T-cell (primary cell): ENCODE results near the gene NTM. TPM values are rescaled to one million over a fixed set of nuclear protein-coding genes. Genes with fewer than 3 reads are reported as not detected.

Experiments used
- ATAC-seq, 4 experiments: fragments of 200-7000 bp in 3 of 4; fragments of 150-1000 bp in 1 of 4; cut with Tn5 transposase; replicated peaks in 1 of 4; 1 replicate in 3 of 4; 2 replicates in 1 of 4; pipeline ENCODE4 v1.10.0; 2021; ENCODE audit warnings: moderate library complexity in 3 of 4, mild to moderate bottlenecking in 2 of 4, moderate number of reproducible peaks in 1 of 4
- CTCF ChIA-PET, 2 donors: fragments of 300-600 bp; sonication (Branson Sonifier 250); formaldehyde crosslinking; loops; one replicate each; lab custom pipeline; 2022; ENCODE audit warnings: antibody characterized with exemption in 2 of 2; lab: Charles Lee
- POLR2A ChIA-PET, 2 donors: fragments of 300-600 bp; sonication (Branson Sonifier 250); formaldehyde crosslinking; loops; one replicate each; lab custom pipeline; 2022; ENCODE audit warnings: antibody characterized with exemption in 2 of 2; lab: Charles Lee
- DNase-seq, 35 experiments: peaks; one replicate each; pipeline versions ENCODE4 v3.0.0 to v3.0.0-alpha.2; 2013 to 2023
- H3K27ac ChIP-seq: one replicate; pipeline ENCODE4 v1.5.1; 2013; ENCODE audit warnings: low read length
- H3K27me3 ChIP-seq, 2 experiments: replicated peaks in 1 of 2; 1 replicate in 1 of 2; 2 replicates in 1 of 2; pipeline versions ENCODE4 v1.6.1 to v1.7.0; 2013; ENCODE audit warnings: low read length in 1 of 2, mixed read lengths in 1 of 2; ENCODE audit not compliant: control insufficient read depth in 2 of 2, insufficient read depth in 2 of 2; ENCODE audit errors: extremely low read depth in 1 of 2
- H3K36me3 ChIP-seq, 2 donors: 1 replicate in 1 of 2; 2 replicates in 1 of 2; pipeline versions ENCODE4 v1.6.1 to v1.7.0; 2013; ENCODE audit warnings: low read length in 1 of 2; ENCODE audit not compliant: control insufficient read depth in 2 of 2, insufficient read depth in 1 of 2; ENCODE audit errors: extremely low read depth in 1 of 2
- H3K4me1 ChIP-seq, 2 experiments: 1 replicate in 1 of 2; 2 replicates in 1 of 2; pipeline versions ENCODE4 v1.6.1 to v1.7.0; 2013; ENCODE audit warnings: low read length in 2 of 2, mixed read lengths in 1 of 2; ENCODE audit not compliant: insufficient read depth in 2 of 2, control insufficient read depth in 1 of 2; ENCODE audit errors: extremely low read depth in 1 of 2
- H3K4me3 ChIP-seq, 2 donors: 1 replicate in 1 of 2; 2 replicates in 1 of 2; pipeline versions ENCODE4 v1.5.1 to v1.7.0; 2013; ENCODE audit warnings: mild to moderate bottlenecking in 2 of 2, low read length in 1 of 2, moderate library complexity in 1 of 2; ENCODE audit not compliant: control insufficient read depth in 1 of 2; ENCODE audit errors: extremely low read depth in 1 of 2
- H3K9me3 ChIP-seq: 2 replicates; pipeline ENCODE4 v1.7.0; 2013
- H3K27ac Mint-ChIP-seq, 2 donors: one replicate each; pipeline ENCODE4 v1.8.0; 2020 to 2021; ENCODE audit warnings: mild to moderate bottlenecking in 2 of 2, mixed read lengths in 2 of 2
- H3K27me3 Mint-ChIP-seq, 2 donors: one replicate each; pipeline ENCODE4 v1.8.0; 2021 to 2022; ENCODE audit warnings: mixed read lengths in 2 of 2
- H3K36me3 Mint-ChIP-seq: one replicate; pipeline ENCODE4 v1.8.0; 2021; ENCODE audit warnings: mixed read lengths
- H3K4me1 Mint-ChIP-seq, 3 donors: one replicate each; pipeline ENCODE4 v1.8.0; 2020 to 2022; ENCODE audit warnings: mixed read lengths in 3 of 3, mild to moderate bottlenecking in 1 of 3
- H3K4me3 Mint-ChIP-seq, 3 donors: one replicate each; pipeline ENCODE4 v1.8.0; 2020 to 2022; ENCODE audit warnings: mild to moderate bottlenecking in 3 of 3, mixed read lengths in 3 of 3, moderate library complexity in 3 of 3
- H3K9me3 Mint-ChIP-seq, 3 donors: one replicate each; pipeline ENCODE4 v1.8.0; 2020 to 2022; ENCODE audit warnings: mixed read lengths in 3 of 3
- WGBS: methylation state at CpG from one replicate; pipeline ENCODE4 v1.1.5; 2013; ENCODE audit warnings: missing lambda C conversion rate; ENCODE audit not compliant: insufficient coverage; 5-methylcytosine and 5-hydroxymethylcytosine counted together
- total RNA-seq, 35 experiments: library from RNA in 6 of 35; stranded (reverse) in 6 of 35; fragments of 120-200 nt in 1 of 35; gene quantifications; one replicate each; pipeline versions ENCODE4 v1.2.1 to v1.2.4 and lab custom pipeline; 2013 to 2026

The NTM gene
- total RNA-seq, 5 donors from 2014 or later (not counting 1 experiment from before 2014, with no cell fraction given), result not detected

DNA sequence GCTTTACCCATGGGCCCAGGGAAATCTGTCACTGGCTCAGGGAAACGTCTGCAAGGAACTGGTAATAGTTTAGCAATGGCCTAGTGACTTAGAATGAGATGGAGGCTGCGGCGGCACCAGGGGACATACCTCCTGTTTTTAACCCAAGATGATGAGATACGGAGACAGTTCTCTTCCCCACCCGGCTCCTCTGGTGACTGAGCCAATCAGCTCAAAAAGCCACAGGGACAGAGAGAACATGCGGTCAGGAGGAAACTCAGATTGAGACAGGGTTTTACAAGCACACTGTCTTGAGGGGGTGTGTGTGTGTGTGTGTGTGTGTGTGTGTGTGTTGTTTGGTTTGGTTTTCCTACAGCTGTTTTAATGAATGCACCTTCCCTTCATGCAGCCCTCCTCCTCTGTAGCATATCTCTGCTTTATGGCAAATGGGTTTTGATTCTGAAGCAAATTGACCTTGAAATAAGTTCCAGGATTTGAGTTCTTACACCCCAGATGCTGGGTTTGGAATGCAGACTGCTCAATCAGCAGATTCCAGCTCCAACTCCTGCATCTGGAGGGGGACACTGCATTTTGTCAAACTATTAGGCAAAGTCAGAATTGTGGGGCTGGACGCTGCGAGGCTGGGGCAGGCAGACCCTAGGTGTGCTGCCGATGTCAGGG, 246.2 kb downstream of the NTM start:
- H3K36me3 ChIP-seq, result no peaks in the 10 kb centered on the region
- H3K27me3 ChIP-seq, result peaks cover 0 to 5% of the 10 kb centered on the region in 2 experiments
- no peaks in the 10 kb centered on the region for H3K4me1 ChIP-seq
- 73% methylated on average over 4 of the region's 9 CpGs for WGBS
- POLR2A ChIA-PET, result no interaction called here
- CTCF ChIA-PET, result no interaction called here
- H3K4me3 Mint-ChIP-seq, result no peak overlapping the region
- H3K36me3 Mint-ChIP-seq, result no peaks in the 10 kb centered on the region
- H3K4me1 Mint-ChIP-seq, result no peaks in the 10 kb centered on the region
- no peaks in the 10 kb centered on the region for H3K27me3 Mint-ChIP-seq
- H3K9me3 ChIP-seq, result no peaks in the 10 kb centered on the region
- H3K9me3 Mint-ChIP-seq, result no peaks in the 10 kb centered on the region
- H3K27ac ChIP-seq, result no peak overlapping the region
- ATAC-seq, result no peak
- H3K4me3 ChIP-seq, result no peak overlapping the region
- H3K27ac Mint-ChIP-seq, result no peak overlapping the region
- DNase-seq, result no peak

DNA sequence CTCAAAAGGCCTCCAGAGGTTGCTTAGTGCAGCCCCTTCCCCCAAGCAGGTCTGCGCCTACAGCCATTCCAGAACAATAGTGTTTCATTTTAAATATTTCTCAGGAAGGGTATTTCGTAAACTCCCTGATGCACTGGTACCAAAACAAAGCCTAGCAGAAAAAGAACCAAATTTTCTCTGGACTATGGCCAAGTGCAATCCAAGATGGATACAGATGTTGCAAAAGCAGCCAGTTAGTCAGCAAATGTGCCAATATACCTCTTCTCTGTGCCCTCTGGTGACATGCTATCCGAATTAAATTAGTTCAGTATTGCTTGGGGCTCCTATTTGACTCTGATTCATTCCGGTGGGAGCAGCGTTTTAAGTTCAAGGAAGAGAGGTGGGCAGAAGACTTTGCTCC, 247.8 kb downstream of the NTM start:
- no peaks in the 10 kb centered on the region for H3K4me1 Mint-ChIP-seq
- ChIA-PET CTCF (no interaction called here), POLR2A (no interaction called here)
- Histone ChIP-seq H3K27ac (no peak overlapping the region), H3K4me3 (no peak overlapping the region), H3K36me3 (no peaks in the 10 kb centered on the region), H3K27me3 (peaks cover 0 to 3% of the 10 kb centered on the region in 2 experiments), H3K4me1 (no peaks in the 10 kb centered on the region), H3K9me3 (no peaks in the 10 kb centered on the region)
- no peaks in the 10 kb centered on the region for H3K36me3 Mint-ChIP-seq
- no peaks in the 10 kb centered on the region for H3K27me3 Mint-ChIP-seq
- no peak overlapping the region for H3K27ac Mint-ChIP-seq
- 70% methylated on average over 2 of the region's 5 CpGs for WGBS
- H3K4me3 Mint-ChIP-seq, result no peak overlapping the region
- ATAC-seq (no peak), DNase-seq (no peak)
- no peaks in the 10 kb centered on the region for H3K9me3 Mint-ChIP-seq

DNA sequence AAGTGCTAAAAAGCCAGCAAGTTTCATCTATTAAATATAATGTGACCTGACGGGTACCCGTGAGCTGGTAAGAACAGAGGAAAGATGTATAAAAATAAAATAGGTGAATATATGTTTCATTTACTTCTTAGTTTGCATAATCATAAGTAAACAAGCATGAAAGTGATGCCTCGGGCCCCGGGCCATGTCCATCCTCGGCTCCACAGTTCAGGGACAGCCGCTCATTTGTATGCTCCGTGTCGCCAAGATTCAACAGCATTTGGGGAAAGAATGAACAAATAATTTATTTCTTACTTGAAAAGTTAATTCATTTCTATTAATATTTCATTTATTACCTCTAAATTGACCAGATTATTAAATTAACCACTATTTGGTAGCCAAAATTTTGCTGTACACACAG, 251.8 kb downstream of the NTM start:
- H3K4me3 Mint-ChIP-seq, result no peak overlapping the region
- no CpG with 5 or more reads among the region's 8 CpGs for WGBS
- H3K4me1 Mint-ChIP-seq, result no peaks in the 10 kb centered on the region
- no peaks in the 10 kb centered on the region for H3K36me3 Mint-ChIP-seq
- no peak for DNase-seq
- ChIA-PET POLR2A (interaction anchor here in 1 of 2 donors (0.6 kb wide), 1 partner anchor 744 kb away, joined by 3 read pairs; no protein-coding TSS in a partner anchor), CTCF (interaction anchor here in 1 of 2 donors (0.7 kb wide), 1 partner anchor 69 kb away, joined by 3 read pairs; no protein-coding TSS in a partner anchor)
- H3K9me3 Mint-ChIP-seq, result no peaks in the 10 kb centered on the region
- Histone ChIP-seq H3K4me3 (no peak overlapping the region), H3K27me3 (no peaks in the 10 kb centered on the region), H3K9me3 (no peaks in the 10 kb centered on the region), H3K27ac (no peak overlapping the region), H3K4me1 (no peaks in the 10 kb centered on the region), H3K36me3 (no peaks in the 10 kb centered on the region)
- ATAC-seq, result no peak
- peaks cover 0 to 4% of the 10 kb centered on the region in 2 donors for H3K27me3 Mint-ChIP-seq
- no peak overlapping the region for H3K27ac Mint-ChIP-seq

DNA sequence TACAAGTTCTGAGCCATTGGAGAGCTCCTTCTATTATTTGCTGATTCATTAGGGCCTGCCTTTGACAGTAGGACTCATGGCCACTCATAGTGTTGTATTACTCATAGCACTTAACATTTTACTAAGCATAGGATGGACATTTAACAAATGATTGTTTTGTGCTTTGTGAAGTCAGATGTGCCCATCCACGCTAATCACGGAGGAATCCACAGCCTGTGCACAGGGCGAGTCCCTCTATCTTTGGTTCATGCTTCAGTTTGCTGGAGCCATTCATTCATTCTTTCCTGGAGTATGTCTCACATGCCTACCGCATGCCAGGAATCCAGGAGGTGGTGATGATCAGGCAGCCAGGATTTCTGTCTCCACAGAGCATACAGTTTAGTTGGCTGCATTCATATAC, 254.1 kb downstream of the NTM start:
- Mint-ChIP-seq H3K4me1 (no peaks in the 10 kb centered on the region), H3K9me3 (no peaks in the 10 kb centered on the region), H3K4me3 (no peak overlapping the region), H3K36me3 (no peaks in the 10 kb centered on the region), H3K27ac (no peak overlapping the region), H3K27me3 (peaks cover 6% of the 10 kb centered on the region in 2 donors)
- no peak overlapping the region for H3K27ac ChIP-seq
- H3K4me1 ChIP-seq, result no peaks in the 10 kb centered on the region
- no peaks in the 10 kb centered on the region for H3K27me3 ChIP-seq
- DNase-seq, result no peak
- no peak for ATAC-seq
- H3K4me3 ChIP-seq, result no peak overlapping the region
- ChIA-PET CTCF (no interaction called here), POLR2A (no interaction called here)
- H3K36me3 ChIP-seq, result no peaks in the 10 kb centered on the region
- H3K9me3 ChIP-seq, result no peaks in the 10 kb centered on the region
- 89% methylated on average over 3 of the region's 4 CpGs for WGBS

DNA sequence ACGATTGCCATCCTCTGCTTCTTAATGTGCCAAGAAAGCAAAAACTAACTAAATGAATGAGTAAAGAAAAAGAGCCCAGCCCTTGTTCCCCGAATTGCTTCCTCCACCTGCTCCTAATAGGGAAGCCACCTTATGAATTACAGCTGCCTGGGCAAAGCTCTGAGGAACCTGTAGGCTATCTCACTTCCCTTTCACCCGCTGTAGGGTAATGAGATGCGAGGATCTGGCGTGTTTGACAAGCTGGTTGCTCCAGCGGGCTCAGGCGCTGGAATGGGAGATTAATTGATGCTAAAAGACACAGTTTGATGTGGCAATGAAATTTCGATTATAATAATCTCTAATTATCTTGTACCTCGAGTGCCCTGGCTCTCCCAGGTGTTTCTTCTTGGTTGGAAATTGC, 256.4 kb downstream of the NTM start:
- peaks cover 6% of the 10 kb centered on the region in 2 donors for H3K27me3 Mint-ChIP-seq
- POLR2A ChIA-PET, result no interaction called here
- H3K4me1 ChIP-seq, result no peaks in the 10 kb centered on the region
- H3K4me3 ChIP-seq, result no peak overlapping the region
- DNase-seq, result no peak
- H3K36me3 ChIP-seq, result no peaks in the 10 kb centered on the region
- no peaks in the 10 kb centered on the region for H3K9me3 Mint-ChIP-seq
- no peaks in the 10 kb centered on the region for H3K36me3 Mint-ChIP-seq
- WGBS, result no CpG with 5 or more reads among the region's 9 CpGs
- no peak for ATAC-seq
- H3K27ac ChIP-seq, result no peak overlapping the region
- CTCF ChIA-PET, result no interaction called here
- H3K9me3 ChIP-seq, result no peaks in the 10 kb centered on the region
- H3K27ac Mint-ChIP-seq, result no peak overlapping the region
- no peaks in the 10 kb centered on the region for H3K4me1 Mint-ChIP-seq
- H3K4me3 Mint-ChIP-seq, result no peak overlapping the region
- H3K27me3 ChIP-seq, result no peaks in the 10 kb centered on the region

DNA sequence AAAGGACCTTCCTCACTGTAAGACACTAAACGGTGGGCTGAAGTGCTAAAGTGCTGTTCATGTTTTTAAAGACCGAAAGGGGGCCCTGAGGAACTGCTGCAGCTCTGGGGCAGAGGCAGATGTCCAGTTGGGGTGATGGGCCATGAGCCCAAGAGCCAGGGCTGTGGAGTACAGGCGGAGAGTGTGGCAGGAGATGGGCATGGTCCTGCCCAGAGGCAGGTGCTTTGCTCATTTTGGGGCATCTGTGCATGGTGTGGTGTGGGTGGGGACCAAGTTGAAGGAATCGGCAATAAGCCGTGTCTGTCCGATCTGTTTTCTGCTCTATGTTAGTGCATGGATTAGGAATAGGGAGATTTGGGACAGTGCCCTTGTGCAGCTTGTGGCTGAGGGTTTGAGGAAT, 258.3 kb downstream of the NTM start:
- Mint-ChIP-seq H3K4me3 (no peak overlapping the region), H3K27me3 (peaks cover 6% of the 10 kb centered on the region in 2 donors), H3K4me1 (no peaks in the 10 kb centered on the region), H3K9me3 (no peaks in the 10 kb centered on the region), H3K27ac (no peak overlapping the region), H3K36me3 (no peaks in the 10 kb centered on the region)
- Histone ChIP-seq H3K9me3 (no peaks in the 10 kb centered on the region), H3K27me3 (no peaks in the 10 kb centered on the region), H3K4me3 (no peak overlapping the region), H3K4me1 (no peaks in the 10 kb centered on the region), H3K27ac (no peak overlapping the region), H3K36me3 (no peaks in the 10 kb centered on the region)
- WGBS, result 76% methylated on average over 3 of the region's 6 CpGs
- DNase-seq (no peak), ATAC-seq (no peak)
- ChIA-PET POLR2A (no interaction called here), CTCF (no interaction called here)
